ENCODE measurements around the gene TSKS. TPM values are rescaled to one million over a fixed set of nuclear protein-coding genes. Genes with fewer than 3 reads are reported as not detected.

TSKS gene
- total RNA-seq, 2 experiments from 2014 or later: 1.1 to 1.5 TPM

DNA sequence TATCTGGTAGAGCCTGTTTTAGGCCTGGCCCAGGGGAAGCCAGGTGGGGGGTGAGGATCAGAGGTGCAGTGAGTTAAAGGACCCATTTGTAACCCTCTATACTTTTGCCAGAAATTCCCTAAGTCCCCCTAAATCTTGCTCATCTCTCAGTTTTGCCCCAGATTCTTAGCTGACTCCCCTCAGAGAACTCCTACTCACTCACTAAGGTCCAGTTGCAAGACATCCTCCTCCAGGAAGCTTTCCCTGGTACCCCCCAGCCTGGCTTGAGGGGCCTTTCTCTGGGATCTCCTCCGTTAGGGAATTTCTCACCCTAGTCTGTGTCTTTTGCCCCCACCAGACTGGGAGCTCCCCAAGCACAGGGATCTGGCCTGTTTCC lies 1.9 kb downstream of the TSKS start:
- Mint-ChIP-seq H3K36me3 (ENCODE audit: low read depth) (no peaks in the 10 kb centered on the region), H3K27ac (peak overlapping the region; percentile 74), H3K4me3 (peak overlapping the region; percentile 38), H3K27me3 (ENCODE audit: low read depth) (peaks cover 3% of the 10 kb centered on the region), H3K4me1 (ENCODE audit: low read depth) (peaks cover 11% of the 10 kb centered on the region), H3K9me3 (ENCODE audit: insufficient read depth) (no peaks in the 10 kb centered on the region)
- ChIA-PET POLR2A (no interaction called here), CTCF (interaction anchor here (1.5 kb wide), 1 partner anchor 44 kb away, joined by 3 read pairs; no protein-coding TSS in a partner anchor)
- ATAC-seq (no peak), DNase-seq (no peak)

DNA sequence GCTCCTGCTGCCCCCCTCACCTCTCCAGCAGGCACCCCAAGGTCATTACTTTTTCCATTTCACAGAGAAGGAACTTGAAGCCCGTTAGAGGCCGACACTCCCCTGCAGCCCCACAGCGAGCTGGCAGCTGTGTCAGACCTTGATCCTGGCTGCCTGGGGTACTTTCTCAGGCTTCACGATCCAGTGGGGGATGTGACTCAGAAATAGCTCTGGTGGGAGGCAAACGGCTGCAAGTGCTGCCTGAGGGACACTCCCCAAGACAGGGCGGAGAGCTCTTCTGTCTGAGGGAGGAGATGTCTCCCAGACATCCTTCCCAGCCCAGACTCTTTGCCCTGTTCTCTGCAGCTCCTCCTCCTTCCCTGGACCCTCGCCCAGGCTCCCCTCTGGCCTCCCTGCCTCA lies 4.8 kb downstream of the TSKS start:
- Mint-ChIP-seq H3K4me3 (no peak overlapping the region), H3K36me3 (ENCODE audit: low read depth) (no peaks in the 10 kb centered on the region), H3K9me3 (ENCODE audit: insufficient read depth) (peaks cover 5% of the 10 kb centered on the region), H3K27ac (no peak overlapping the region), H3K27me3 (ENCODE audit: low read depth) (peaks cover 3% of the 10 kb centered on the region), H3K4me1 (ENCODE audit: low read depth) (no peaks in the 10 kb centered on the region)
- ChIA-PET POLR2A (no interaction called here), CTCF (no interaction called here)
- ATAC-seq (no peak), DNase-seq (no peak)

DNA sequence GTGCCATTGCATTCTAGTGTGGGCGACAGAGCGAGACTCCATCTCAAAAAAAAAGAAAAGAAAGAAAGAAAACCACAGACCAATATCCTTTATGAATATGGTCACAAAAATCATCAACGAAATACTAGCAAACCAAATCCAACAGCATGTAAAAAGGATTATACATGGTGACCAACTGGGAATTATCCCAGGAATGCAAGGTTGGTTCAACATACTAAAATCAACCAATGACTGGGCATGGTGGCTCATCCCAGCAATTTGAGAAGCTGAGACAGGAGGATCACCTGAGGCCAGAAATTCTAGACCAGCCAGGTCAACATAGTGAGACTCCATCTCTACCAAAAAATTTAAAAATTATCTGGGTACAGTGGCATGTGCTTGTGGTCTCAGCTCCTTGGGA lies 7.2 kb downstream of the TSKS start:
- CTCF ChIA-PET: interaction anchor here (1.2 kb wide), 1 partner anchor 38 kb away, joined by 3 read pairs; no protein-coding TSS in a partner anchor
- Mint-ChIP-seq H3K27me3 (ENCODE audit: low read depth) (peaks cover 3% of the 10 kb centered on the region), H3K36me3 (ENCODE audit: low read depth) (peaks cover 2% of the 10 kb centered on the region), H3K9me3 (ENCODE audit: insufficient read depth) (peaks cover 5% of the 10 kb centered on the region), H3K4me1 (ENCODE audit: low read depth) (no peaks in the 10 kb centered on the region), H3K4me3 (no peak overlapping the region), H3K27ac (no peak overlapping the region)
- POLR2A ChIA-PET: no interaction called here
- DNase-seq (no peak), ATAC-seq (no peak)

DNA sequence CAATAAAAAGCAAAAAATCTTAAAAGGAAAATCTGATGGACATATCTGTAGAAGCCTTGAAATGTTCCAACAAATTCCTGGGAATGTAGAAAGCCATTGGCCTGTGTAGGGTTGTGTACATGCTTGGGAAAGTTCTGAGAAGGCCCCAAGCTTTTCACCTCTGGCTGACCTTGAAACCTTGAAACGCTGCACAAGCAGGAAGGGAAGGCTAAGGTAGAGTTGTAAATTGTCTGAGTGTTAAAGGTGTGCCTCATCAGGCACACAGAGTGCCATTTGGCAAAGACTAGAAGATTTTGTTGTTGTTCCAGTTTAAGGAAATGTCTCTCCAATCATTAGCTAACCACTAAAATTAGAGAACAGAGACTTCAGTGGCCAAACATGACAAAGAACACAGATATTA lies 10.4 kb downstream of the TSKS start:
- POLR2A ChIA-PET: no interaction called here
- CTCF ChIA-PET: interaction anchor here (1.2 kb wide), 1 partner anchor 33 kb away, joined by 3 read pairs; no protein-coding TSS in a partner anchor
- Mint-ChIP-seq H3K27me3 (ENCODE audit: low read depth) (no peaks in the 10 kb centered on the region), H3K9me3 (ENCODE audit: insufficient read depth) (peaks cover 5% of the 10 kb centered on the region), H3K4me1 (ENCODE audit: low read depth) (no peaks in the 10 kb centered on the region), H3K36me3 (ENCODE audit: low read depth) (peaks cover 2% of the 10 kb centered on the region), H3K27ac (no peak overlapping the region), H3K4me3 (no peak overlapping the region)
- DNase-seq (no peak), ATAC-seq (no peak)

DNA sequence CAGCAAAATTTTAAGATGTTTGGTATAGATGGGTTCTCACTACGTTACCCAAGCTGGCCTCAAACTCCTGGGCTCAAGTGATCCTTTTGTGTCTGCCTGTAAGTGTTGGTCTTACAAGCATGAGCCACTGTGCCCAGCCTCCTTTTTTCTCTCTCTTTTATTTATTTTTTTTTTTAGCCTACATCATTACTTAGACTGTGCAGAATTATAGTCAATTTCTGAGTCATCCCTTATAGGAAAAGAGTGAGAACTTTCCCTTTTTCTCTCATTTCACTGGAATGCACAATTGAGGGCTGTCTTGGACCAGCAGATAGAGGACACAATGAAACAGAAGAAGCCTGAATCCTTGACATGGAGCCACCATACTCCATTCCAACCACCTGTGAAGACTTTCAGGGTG lies 13.3 kb downstream of the TSKS start:
- H3K27me3 Mint-ChIP-seq (ENCODE audit: low read depth): no peaks in the 10 kb centered on the region
- no peak overlapping the region for H3K4me3 Mint-ChIP-seq
- no peak for ATAC-seq
- no peak for DNase-seq
- H3K4me1 Mint-ChIP-seq (ENCODE audit: low read depth): peaks cover 2% of the 10 kb centered on the region
- peaks cover 2% of the 10 kb centered on the region for H3K36me3 Mint-ChIP-seq (ENCODE audit: low read depth)
- CTCF ChIA-PET: no interaction called here
- POLR2A ChIA-PET: no interaction called here
- H3K27ac Mint-ChIP-seq: no peak overlapping the region
- no peaks in the 10 kb centered on the region for H3K9me3 Mint-ChIP-seq (ENCODE audit: insufficient read depth)

DNA sequence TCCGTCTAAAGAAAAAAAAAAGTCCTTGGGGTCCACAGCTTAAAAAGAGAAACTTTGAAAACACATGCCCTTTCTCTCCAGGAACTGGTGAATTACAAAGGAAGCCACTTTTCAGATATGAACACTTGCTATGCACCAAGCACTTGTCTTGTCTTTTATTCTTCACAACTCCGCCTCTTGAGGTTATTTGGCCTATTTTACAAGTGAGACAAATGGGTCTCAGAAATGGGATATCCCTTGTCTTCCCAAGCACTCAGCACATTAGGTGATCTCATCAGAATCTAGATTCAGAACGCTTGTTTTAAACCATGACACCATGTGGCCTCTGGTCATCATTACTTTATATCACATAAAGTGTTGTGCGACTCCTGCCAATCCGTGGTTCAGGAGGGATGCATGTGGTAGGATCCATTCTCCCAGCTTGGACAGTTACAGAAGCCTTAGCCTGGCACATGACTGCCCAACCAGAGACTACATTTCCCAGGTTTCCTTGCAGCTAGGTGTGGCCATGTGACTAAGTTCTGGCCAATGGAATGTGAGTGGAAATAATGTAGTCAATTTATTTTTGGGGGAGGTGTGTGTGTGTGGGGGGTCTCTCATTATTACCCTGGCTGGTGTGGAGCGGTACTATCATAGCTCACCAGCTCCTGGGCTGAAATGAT lies 13.9 kb downstream of the TSKS start:
- Mint-ChIP-seq H3K27me3 (ENCODE audit: low read depth) (no peaks in the 10 kb centered on the region), H3K27ac (no peak overlapping the region), H3K4me1 (ENCODE audit: low read depth) (peaks cover 2% of the 10 kb centered on the region), H3K9me3 (ENCODE audit: insufficient read depth) (no peaks in the 10 kb centered on the region), H3K36me3 (ENCODE audit: low read depth) (peaks cover 2% of the 10 kb centered on the region), H3K4me3 (no peak overlapping the region)
- POLR2A ChIA-PET: no interaction called here
- DNase-seq (no peak), ATAC-seq (no peak)
- CTCF ChIA-PET: no interaction called here

DNA sequence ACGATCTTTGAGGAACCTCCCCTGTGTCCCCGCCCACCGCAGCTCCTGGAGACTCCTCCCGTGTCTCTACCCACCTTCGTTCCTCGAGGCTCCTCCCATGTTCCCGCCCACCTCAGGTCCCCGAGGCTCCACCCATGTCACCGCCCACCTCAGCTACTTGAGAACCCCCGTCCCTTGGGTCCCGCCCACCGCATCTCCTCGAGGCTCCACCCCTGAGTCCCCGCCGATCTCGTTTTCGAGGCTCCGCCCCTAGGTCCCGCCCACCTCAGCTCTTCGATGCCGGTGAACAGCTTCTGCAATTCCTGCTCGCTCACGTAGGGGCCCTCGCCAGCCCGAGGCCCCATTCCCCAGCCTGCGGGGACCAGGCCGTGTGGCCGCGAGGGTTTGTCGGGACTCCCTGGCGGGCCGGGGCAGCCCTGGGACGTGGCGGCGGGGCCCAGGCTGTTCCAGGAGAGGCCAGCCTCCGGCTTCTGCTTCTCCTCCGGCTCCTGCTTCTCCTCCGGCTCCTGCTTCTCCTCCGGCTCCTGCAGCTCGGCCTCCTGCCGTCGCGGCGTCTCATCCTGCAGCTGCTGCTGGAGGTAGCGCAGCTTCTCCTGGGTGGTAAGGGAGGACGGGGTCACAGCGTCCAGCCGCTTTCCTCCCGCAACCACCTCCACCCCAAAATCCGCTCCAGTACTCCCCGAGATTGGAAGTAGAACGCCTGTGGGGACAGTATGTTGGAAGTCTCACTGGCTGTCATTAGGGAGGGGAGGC lies 16.7 kb downstream of the TSKS start:
- DNase-seq: peak; percentile 52
- Mint-ChIP-seq H3K9me3 (ENCODE audit: insufficient read depth) (no peaks in the 10 kb centered on the region), H3K27ac (no peak overlapping the region), H3K36me3 (ENCODE audit: low read depth) (no peaks in the 10 kb centered on the region), H3K27me3 (ENCODE audit: low read depth) (no peaks in the 10 kb centered on the region), H3K4me3 (no peak overlapping the region), H3K4me1 (ENCODE audit: low read depth) (peaks cover 2% of the 10 kb centered on the region)
- ChIA-PET POLR2A (no interaction called here), CTCF (no interaction called here)
- ATAC-seq: peak; percentile 63

DNA sequence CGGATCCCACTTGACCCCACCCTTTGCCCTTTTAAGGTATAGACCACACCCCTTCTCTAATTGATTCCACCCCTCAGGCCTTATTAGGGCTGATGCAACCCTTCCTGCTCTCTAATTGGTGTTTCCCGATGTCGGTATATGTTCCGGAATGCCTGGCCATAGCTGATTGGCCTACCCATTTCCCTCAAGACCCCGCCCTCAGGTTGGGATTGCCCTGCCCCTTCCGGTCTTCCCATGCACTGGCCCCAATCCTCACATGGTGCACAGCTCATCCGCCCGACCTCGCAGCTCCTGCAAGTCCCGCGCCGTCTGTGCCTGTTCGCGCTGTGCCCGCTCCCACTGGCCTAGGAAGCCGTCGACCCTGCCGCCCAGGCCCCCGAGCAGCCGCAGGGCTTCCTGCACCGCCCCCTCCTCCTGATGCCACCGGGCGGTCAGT lies 18.1 kb downstream of the TSKS start:
- Mint-ChIP-seq H3K27ac (no peak overlapping the region), H3K36me3 (ENCODE audit: low read depth) (no peaks in the 10 kb centered on the region), H3K27me3 (ENCODE audit: low read depth) (no peaks in the 10 kb centered on the region), H3K9me3 (ENCODE audit: insufficient read depth) (no peaks in the 10 kb centered on the region), H3K4me1 (ENCODE audit: low read depth) (peaks cover 2% of the 10 kb centered on the region), H3K4me3 (no peak overlapping the region)
- ChIA-PET CTCF (no interaction called here), POLR2A (no interaction called here)
- DNase-seq (no peak), ATAC-seq (no peak)

DNA sequence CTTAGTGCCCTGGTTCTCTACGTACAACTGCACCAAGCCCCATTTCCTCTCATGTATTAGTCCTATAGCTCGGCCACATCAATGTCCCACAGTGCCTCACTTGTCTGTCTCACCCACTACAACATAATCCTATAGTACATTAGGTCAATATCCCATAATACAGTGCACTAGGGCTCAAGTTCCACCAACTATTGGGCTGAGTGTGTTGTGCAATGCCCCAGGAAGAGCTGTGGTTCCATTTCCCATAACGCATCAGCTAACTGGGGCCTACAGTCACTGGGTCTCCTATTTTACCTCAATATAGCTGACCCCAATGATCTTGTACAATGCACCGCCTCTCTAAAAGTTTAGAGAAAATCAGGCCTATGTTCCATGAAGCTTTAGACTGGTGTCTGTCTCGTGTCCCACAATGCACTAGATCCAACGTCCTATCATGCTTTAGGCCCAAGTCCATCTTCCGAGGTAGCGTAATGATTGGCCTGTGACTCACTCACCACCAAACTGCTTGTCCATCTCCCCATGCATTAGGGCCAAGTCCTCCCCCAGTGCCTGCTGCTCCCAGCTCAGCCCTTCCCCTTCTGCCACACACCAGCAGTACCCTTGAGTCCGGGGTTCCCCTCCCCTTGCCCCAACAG lies 21.8 kb downstream of the TSKS start:
- H3K27ac Mint-ChIP-seq: no peak overlapping the region
- DNase-seq (no peak), ATAC-seq (no peak)
- H3K27me3 Mint-ChIP-seq (ENCODE audit: low read depth): no peaks in the 10 kb centered on the region
- H3K9me3 Mint-ChIP-seq (ENCODE audit: insufficient read depth): no peaks in the 10 kb centered on the region
- ChIA-PET POLR2A (no interaction called here), CTCF (no interaction called here)
- no peaks in the 10 kb centered on the region for H3K36me3 Mint-ChIP-seq (ENCODE audit: low read depth)
- peaks cover 6% of the 10 kb centered on the region for H3K4me1 Mint-ChIP-seq (ENCODE audit: low read depth)
- no peak overlapping the region for H3K4me3 Mint-ChIP-seq

DNA sequence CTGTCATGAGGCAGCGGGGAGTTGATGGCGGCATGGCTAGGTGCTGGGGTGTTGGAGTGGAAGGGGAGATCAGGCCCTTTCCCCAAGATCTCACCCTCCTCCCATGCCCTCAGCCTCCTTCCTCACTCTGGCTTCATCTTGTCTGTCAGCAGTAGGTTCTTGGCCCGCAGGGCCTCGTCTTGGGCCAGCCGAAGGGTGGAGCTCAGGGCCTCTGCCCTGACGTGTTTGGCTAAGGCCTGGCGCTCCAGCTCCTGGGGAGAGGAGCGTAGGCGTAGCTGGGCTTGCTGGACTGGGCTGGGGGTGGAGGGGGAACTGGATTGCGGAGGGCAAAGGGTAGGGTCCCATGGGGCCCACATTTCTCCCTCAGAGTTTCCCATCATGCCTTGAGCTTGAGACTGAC lies 23.2 kb downstream of the TSKS start:
- ChIA-PET POLR2A (no interaction called here), CTCF (no interaction called here)
- Mint-ChIP-seq H3K27me3 (ENCODE audit: low read depth) (no peaks in the 10 kb centered on the region), H3K36me3 (ENCODE audit: low read depth) (no peaks in the 10 kb centered on the region), H3K4me1 (ENCODE audit: low read depth) (peaks cover 6% of the 10 kb centered on the region), H3K9me3 (ENCODE audit: insufficient read depth) (no peaks in the 10 kb centered on the region), H3K27ac (no peak overlapping the region), H3K4me3 (no peak overlapping the region)
- DNase-seq (no peak), ATAC-seq (no peak)

DNA sequence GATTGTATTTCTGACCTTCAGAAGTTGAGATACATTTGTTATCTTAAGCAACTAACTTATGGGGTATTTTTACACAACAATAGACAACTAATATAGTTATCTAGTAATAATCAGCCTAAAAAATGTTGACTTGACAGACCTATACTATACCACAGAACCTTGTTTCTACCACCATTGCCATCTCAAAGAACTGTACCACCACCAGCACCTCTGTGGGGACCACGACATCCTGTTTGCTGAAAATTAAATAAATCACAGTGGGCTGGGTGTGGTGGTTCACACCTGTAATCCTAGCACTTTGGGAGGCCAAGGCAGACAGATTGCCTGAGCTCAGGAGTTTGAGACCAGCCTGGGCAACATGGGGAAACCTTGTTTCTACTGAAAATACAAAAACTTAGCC lies 24.0 kb downstream of the TSKS start:
- Mint-ChIP-seq H3K4me3 (no peak overlapping the region), H3K27ac (no peak overlapping the region), H3K9me3 (ENCODE audit: insufficient read depth) (no peaks in the 10 kb centered on the region), H3K27me3 (ENCODE audit: low read depth) (no peaks in the 10 kb centered on the region), H3K36me3 (ENCODE audit: low read depth) (no peaks in the 10 kb centered on the region), H3K4me1 (ENCODE audit: low read depth) (peaks cover 6% of the 10 kb centered on the region)
- DNase-seq (no peak), ATAC-seq (no peak)
- ChIA-PET CTCF (no interaction called here), POLR2A (no interaction called here)

DNA sequence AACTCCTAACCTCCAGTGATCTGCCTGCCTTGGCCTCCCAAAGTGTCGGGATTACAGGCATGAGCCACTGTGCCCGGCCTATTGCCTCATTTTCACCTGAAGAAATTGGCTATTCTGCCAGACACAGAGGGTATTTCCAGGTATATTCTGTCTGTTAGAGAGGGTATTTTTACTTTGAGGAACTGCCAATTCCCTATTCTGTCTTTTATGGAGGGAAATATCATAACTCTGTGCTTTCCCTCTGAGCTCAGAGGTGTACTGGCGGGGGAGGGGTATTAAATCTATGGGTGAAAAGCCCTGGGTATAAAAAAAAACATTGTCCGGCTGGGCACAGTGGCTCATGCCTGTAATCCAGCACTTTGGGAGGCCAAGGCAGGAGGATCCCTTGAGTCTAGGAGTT lies 24.8 kb downstream of the TSKS start:
- H3K27ac Mint-ChIP-seq: no peak overlapping the region
- POLR2A ChIA-PET: no interaction called here
- H3K9me3 Mint-ChIP-seq (ENCODE audit: insufficient read depth): no peaks in the 10 kb centered on the region
- CTCF ChIA-PET: no interaction called here
- H3K36me3 Mint-ChIP-seq (ENCODE audit: low read depth): no peaks in the 10 kb centered on the region
- no peaks in the 10 kb centered on the region for H3K27me3 Mint-ChIP-seq (ENCODE audit: low read depth)
- ATAC-seq: no peak
- DNase-seq: no peak
- H3K4me1 Mint-ChIP-seq (ENCODE audit: low read depth): peaks cover 6% of the 10 kb centered on the region
- H3K4me3 Mint-ChIP-seq: no peak overlapping the region
